Renal cortical epithelial cell (primary cell): ENCODE results near the gene FLT3. TPM values are rescaled to one million over a fixed set of nuclear protein-coding genes. Genes with fewer than 3 reads are reported as not detected.
"Not testable (repeated sequence)": the region's sequence is repeated elsewhere in the genome, so short reads cannot be mapped to it uniquely, and the experiment has no call there.

Source experiments
- DNase-seq: peaks from one replicate; pipeline ENCODE4 v3.0.0-alpha.2; 2011; ENCODE audit warnings: low read depth
- total RNA-seq: library from RNA; depleted of rRNA; stranded (reverse); fragments of >200 nt; gene quantifications from 2 replicates; pipeline ENCODE4 v1.2.3, GENCODE V29; 2014

FLT3 gene
- total RNA-seq, 1 donor from 2014 or later, result under 0.01 TPM

DNA sequence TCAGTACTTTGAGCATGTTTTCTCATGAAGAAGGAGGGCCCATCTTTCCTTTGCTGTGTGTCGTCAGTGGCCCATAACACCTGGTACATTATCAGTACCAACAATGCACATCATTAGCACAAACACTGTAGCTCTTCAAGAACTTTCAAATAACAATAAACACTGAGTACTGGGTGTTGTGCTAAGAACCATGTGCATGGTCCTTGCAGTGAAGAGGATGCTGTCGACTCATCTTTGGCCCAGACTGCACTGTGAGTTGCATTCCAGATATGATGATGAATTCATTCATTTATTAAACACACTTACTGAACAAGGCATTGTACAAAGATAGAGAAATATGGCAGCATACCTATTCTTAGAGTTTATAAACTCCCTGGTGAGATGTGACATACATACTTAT lies 55.8 kb downstream of the FLT3 start:
- DNase-seq, result no peak

DNA sequence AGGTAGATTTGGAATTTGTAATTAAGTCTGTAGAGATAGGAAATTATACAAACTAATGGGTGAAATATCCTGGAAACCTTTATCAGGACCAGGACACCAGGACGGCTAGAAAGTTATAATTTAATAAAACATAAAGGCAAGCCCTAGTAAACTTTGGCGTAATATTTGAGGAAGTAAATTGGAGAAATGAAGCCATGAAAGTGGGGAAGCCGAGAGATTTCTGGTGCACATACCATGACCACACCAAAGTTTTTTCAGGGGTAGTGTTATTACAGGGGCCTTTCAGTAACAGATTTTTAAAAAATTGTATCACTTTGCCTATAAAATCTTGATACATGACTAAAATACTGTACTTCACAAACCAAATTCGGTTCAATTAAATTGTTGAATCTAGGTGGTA lies 57.2 kb downstream of the FLT3 start:
- no peak for DNase-seq

DNA sequence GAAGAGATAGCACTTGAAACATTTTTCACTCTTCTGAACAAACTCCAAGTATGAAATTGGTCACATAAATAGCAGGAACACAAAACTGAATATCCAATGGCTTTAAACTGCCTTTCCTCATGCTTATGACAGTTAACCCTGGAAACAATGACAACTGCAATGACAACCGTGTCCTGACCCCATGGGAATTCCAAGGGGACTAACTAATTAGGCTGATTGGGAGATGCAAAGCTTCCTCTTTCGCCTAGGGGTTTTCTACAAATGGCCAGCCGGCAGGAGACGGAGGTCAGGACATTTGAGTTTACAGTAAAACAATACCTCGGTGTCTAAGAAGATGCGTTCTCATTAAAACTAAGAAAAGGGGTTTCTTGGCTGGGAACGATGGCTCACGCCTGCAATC lies 58.9 kb downstream of the FLT3 start:
- DNase-seq, result no peak

DNA sequence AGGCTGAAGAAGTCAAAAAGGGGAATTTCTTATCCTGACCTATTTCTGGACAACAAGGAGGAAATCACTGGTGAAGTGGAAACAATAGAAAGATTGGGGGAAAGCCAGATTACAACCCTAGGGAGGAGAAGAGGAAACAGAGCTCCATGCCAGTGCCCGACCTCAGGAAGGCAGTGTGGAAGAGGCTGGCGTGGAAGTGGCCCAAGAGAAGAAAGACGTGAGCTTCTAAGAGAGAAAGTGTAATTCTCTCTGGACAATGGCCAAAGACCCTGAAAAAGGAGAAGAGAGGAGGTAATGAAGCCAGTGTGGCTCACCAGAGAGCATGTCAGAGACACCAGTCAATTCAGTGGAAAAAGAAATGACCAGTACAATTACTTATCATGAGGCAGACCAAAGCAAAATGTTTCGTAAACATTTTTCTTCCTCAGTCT lies 59.3 kb downstream of the FLT3 start:
- DNase-seq, result no peak

DNA sequence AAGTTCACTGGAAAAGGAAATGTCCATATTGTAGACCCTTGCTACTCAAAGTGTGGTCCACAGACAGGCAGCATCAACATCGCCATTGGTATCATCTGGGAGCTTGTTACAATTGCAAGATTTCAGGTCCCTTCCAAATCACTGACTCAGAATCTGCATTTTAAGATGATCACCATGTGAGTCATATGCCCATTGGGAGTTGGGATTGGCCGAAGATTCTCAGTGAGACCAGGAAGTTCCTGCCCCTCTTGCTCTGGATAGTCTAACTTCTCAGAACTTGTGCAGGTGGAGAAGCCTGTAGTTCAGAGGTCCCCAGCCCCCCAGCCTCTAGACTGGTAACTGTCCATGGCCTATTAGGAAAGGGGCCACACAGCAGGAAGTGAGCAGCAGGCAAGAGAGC lies 63.0 kb downstream of the FLT3 start:
- no peak for DNase-seq

DNA sequence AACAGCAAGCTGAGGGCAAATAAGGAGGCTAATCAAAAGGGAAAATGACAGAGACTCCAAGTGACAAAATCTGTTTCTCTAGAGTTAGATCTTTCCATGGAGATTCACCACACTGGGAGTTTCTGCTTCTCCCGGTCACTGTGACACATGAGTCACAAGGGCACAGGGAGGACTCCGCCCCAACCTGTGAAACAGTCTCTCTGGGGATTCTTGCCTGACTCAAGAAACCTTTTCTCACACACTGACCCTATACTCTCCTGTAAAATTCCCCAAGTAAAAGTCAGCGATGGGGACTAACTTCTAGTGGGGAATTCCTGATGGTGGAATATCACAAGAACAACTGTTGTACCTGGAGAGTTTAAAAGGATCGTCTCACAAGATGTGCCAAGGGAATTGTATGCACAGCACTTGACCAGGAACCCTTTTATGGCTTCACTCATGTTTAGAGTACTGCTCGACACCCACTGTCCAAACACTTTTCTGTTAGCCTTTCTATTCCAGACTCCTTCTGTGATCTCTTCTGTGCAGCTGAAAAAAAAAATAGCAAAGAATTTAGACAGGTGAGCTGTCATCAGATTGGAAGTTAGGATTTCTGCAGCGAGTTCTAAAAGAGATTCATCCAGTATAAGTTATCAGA lies 65.1 kb downstream of the FLT3 start:
- DNase-seq, result peak; percentile 9

GRCh38 chr13:28033894-28034655 lies 66.3 kb downstream of the FLT3 start:
- no peak for DNase-seq

DNA sequence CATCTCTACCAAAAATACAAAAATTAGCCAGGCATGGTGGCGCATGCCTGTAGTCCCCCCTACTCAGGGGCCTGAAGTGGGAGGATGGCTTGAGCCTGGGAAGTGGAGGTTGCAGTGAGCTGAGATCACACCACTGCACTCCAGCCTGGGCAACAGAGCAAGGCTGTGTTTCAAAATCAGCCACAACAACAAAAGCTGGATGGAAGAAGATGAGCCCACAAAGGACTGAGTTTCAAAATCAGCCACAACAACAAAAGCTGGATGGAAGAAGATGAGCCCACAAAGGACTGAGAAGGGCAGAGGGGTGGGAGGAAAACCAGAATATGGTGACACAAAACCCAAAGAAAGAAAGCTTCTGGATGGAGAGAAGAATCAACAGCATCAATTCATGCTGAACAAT lies 67.9 kb downstream of the FLT3 start:
- not testable (repeated sequence) for DNase-seq

GRCh38 chr13:28031896-28032288 lies 68.5 kb downstream of the FLT3 start:
- DNase-seq, result no peak

GRCh38 chr13:28031220-28031895 lies 69.0 kb downstream of the FLT3 start:
- no peak for DNase-seq

DNA sequence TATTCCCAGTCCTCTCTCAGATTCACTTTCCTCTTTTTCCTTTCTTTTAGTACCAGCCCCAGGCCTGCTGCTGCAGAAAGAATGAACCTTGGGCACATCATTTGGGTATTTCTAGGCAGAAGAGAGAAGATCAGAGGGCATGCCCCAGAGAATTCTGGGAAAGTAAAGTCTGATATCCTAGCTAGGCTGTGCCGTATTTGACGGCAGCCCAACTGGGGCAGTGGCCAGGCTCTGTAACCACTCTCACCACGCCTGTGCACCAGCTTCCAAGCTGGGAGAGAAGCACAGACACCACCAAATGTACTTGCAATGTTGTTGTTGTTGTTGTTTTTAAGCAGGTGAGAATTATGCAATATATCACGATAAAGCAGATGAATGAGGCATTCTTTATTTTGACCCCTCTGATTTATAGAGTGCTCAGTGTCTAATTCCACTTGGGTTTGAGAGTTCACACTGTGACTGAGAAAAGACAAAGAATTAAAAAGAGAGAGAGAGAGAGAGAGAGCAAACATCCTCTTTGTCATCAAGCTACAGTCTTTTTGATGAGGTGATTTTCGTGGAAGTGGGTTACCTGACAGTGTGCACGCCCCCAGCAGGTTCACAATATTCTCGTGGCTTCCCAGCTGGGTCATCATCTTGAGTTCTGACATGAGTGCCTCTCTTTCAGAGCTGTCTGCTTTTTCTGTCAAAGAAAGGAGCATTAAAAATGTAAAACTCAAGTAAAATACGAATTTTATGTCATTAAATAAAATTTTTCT lies 72.6 kb downstream of the FLT3 start:
- no peak for DNase-seq

DNA sequence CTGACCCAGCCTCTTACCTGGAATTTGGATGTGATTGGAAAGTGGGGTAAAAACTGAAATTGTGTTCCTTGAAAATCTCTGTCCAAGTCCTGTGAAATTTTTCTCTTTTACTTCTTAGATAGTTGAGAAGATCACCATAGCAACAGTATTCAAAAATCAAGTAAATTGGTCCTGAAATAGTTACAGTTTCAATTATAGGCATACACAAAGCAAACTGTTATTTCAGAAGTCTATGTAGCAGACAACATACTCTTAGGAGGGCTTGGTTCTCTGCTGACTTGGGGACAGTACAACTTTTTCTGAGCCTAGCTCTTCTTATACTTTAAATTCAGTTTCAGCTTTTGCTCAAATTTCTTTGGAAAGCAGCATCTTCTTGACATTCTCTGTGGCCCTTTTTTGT lies 73.3 kb downstream of the FLT3 start:
- DNase-seq, result no peak

DNA sequence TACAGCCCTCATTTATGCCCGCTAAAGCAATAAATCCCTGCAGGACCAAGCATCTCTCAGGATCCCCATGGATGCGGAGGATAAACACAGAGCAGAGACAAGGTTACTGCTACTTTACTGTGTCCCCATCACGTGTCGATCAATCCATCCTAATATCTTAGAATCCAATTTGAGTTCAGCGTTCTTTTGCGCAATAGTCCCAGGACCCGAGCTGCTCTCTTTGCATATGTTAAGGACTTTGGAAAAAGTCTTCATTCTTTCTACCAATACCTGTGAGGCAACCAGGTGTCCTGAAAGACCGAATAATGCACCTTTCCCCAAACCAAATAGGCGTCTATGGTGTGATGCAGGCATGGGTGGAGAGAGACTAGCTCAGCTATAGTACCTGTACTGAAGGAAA lies 73.9 kb downstream of the FLT3 start:
- DNase-seq, result no peak

- no peak for DNase-seq
These were observed 77.4 kb downstream of the FLT3 start for GRCh38 chr13:28022848-28023518.

DNA sequence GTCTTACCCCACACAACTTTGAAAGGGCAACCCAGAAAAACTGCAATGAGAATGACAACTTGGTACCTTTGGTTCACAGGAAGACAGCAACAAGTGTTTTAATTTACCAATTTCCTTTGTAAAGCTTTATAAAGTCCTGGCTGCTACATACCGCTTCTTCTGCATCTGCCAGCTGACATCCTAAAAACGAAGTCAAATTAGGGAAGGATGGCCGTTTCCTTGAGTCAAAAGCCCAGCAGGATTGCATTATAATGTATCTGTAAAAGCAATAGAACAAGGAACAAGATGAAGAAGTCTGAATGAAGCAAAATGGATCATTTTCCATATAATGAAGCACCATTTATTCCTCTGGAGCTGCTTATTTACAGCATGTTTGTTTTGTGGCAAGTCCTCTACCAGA lies 86.1 kb downstream of the FLT3 start:
- DNase-seq, result no peak

DNA sequence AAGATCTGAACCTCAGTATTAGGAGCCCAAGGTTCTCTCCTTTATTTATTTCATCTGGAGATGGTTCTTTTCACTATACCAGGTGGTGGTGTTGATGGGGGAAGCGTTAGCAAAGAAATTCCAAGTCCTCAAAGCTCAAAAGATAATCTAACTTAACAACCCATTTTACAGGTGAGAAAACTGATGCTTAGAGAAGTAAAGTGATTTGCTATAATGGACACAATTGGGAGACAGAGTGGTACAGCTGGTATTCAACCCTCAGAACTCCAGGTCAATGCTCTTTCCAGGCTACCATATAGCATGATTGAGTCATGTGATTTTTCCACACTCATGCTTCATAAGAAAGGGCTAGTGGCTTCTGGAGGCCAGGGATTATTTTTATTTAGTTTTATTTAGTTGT lies 86.9 kb downstream of the FLT3 start:
- no peak for DNase-seq

- no peak for DNase-seq
These were observed 87.5 kb downstream of the FLT3 start for GRCh38 chr13:28012896-28013295.

DNA sequence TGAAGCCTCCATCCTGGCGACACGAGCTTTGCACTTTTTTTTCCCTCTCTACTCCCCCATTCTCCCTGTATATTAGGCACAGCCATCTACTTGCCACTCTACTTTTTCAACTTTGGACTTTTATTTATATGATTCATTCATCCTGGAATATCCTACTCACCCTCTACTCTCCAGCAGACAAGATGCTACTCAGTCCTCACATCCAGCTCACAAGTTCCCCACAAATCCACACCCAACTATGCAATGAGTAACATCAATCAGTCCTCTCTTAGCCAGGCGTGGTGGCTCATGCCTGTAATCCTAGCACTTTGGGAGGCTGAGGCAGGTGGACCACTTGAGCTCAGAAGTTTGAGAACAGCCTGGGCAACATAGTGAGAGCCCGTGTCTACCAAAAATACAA lies 88.0 kb downstream of the FLT3 start:
- DNase-seq, result no peak

GRCh38 chr13:28010046-28010445 lies 90.3 kb downstream of the FLT3 start:
- DNase-seq, result no peak

DNA sequence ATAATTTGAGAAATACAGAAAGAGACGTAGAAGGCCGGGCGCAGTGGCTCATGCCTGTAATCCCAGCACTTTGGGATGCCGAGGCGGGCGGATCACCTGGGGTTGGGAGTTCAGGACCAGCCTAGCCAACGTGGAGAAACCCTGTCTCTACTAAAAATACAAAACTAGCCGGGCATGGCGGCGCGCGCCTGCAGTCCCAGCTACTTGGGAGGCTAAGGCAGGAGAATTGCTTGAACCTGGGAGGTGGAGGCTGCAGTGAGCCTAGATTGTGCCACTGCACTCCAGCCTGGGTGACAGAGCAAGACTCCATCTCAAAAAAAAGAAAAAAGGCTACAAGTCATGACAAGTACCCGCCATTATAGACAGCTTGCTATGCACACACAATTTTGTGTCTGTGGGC lies 95.4 kb downstream of the FLT3 start:
- not testable (repeated sequence) for DNase-seq

DNA sequence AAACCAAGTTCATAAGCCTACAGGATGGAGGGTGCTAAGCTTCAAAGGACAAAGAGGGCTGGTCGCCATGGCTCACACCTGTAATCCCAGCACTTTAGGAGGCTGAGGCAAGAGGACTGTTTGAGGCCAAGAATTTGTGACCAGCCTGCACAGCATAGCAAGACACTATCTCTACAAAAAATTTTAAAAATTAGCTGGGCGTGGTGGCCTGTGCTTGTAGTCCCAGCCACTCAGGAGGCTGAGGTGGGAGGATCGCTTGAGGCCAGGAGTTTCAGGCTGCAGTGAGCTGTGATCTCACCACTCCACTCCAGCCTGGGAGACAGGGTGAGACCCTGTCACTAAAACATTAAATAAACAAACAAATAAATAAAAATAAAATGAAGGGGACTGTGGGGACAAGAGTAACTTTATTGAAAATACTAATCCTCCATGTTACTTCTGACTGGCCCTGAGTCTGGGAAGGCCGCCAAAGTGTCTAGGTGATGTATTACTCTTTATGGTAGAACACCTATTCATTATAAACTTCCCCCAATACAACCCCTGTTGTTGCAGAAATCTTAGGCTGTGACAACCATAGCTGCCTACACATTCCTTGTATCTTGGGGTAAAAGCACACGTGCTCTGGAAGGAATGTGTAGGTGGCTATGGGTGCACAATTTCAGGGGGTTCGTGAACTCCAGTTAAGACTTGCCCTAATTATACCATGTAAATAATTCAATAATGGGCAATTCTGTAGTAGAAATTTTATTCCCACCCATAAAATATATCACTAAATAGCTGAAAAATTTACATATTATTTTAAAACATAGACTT lies 97.3 kb downstream of the FLT3 start:
- DNase-seq, result no peak
